HEK293 (cell line): ENCODE data around the gene DMKN.

Source experiments
- TCF7L2 ChIP-seq: IDR thresholded peaks from 2 replicates; pipeline ENCODE4 v1.6.1; 2011; ENCODE audit warnings: low read depth, mild to moderate bottlenecking, inconsistent platforms, low read length, moderate library complexity, borderline replicate concordance
- ZNF274 ChIP-seq, 2 experiments: fragments of 200-500 bp in 1 of 2; fragments of 450-650 bp in 1 of 2; sonication (Bioruptor generic) in 1 of 2; formaldehyde crosslinking in 1 of 2; IDR thresholded peaks; 2 replicates each; pipeline versions ENCODE4 v1.5.1 to v1.6.1; 2014 to 2016; ENCODE audit warnings: borderline replicate concordance in 1 of 2, inconsistent platforms in 1 of 2, low read length in 1 of 2, missing biosample characterization in 1 of 2, missing genetic modification characterization in 1 of 2
- ZNF596 ChIP-seq: fragments of 450-650 bp; IDR thresholded peaks from 2 replicates; pipeline ENCODE4 v1.5.0; 2018; ENCODE audit warnings: missing biosample characterization, mild to moderate bottlenecking, missing genetic modification characterization, moderate library complexity
- ZSCAN30 ChIP-seq: fragments of 450-650 bp; IDR thresholded peaks from 2 replicates; pipeline ENCODE4 v1.5.1; 2018; ENCODE audit warnings: missing biosample characterization, mild to moderate bottlenecking, missing genetic modification characterization, moderate library complexity
- TF ChIP-seq, protein P1 (sequence below): fragments of 450-650 bp; formaldehyde crosslinking; IDR thresholded peaks from 2 replicates; pipeline ENCODE4 v1.5.1; 2016; ENCODE audit warnings: missing biosample characterization, missing genetic modification characterization
- TF ChIP-seq, protein P2 (sequence below): fragments of 450-650 bp; formaldehyde crosslinking; IDR thresholded peaks from 2 replicates; pipeline ENCODE4 v1.5.1; 2016; ENCODE audit warnings: missing biosample characterization, missing genetic modification characterization, low read depth

DNA sequence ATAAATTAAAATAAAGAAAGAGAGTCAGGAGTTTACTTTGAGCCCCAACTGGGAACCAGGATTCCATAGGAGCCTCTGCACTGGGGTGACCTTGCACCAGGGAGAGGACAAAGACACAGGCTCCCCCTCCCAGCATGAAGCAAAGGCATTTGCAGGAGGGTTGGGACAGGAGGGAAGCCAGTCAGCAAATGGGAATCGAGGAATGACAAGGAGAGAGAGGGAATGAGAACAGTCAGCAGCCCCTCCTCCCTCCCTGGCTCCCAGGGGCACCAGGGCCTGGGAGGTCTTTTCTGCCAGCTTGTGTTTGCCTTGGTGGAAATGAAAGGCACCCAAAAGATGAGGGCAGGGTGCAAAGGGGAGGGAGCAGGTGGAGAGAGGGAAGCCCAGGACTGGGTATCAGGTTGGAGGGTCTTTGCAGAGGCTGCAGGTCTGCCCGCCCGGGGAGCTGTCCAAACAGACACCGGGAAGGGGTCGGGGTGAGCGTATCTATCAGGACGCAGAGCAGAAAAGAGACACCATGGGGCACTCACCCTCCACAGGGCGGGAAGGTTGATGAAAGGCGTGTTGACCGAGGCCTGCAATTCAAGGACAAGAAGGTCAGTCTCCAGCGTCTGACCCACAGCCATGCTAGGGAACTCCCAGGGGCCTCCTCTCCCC, 10.9 kb upstream of the DMKN start:
- TF ChIP-seq, protein P1, sequence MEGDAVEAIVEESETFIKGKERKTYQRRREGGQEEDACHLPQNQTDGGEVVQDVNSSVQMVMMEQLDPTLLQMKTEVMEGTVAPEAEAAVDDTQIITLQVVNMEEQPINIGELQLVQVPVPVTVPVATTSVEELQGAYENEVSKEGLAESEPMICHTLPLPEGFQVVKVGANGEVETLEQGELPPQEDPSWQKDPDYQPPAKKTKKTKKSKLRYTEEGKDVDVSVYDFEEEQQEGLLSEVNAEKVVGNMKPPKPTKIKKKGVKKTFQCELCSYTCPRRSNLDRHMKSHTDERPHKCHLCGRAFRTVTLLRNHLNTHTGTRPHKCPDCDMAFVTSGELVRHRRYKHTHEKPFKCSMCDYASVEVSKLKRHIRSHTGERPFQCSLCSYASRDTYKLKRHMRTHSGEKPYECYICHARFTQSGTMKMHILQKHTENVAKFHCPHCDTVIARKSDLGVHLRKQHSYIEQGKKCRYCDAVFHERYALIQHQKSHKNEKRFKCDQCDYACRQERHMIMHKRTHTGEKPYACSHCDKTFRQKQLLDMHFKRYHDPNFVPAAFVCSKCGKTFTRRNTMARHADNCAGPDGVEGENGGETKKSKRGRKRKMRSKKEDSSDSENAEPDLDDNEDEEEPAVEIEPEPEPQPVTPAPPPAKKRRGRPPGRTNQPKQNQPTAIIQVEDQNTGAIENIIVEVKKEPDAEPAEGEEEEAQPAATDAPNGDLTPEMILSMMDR (tag by site-specific recombination): no peak
- no peak for TF ChIP-seq TCF7L2
- TF ChIP-seq ZNF274 (IDR thresholded peaks at IDR 0.05; ENCODE audit: low read length): no peak
- TF ChIP-seq ZNF274 (tag by site-specific recombination; IDR thresholded peaks at IDR 0.05; ENCODE audit: borderline replicate concordance): no peak
- TF ChIP-seq ZSCAN30 (tag by site-specific recombination): no peak
- TF ChIP-seq ZNF596: no peak
- TF ChIP-seq, protein P2, sequence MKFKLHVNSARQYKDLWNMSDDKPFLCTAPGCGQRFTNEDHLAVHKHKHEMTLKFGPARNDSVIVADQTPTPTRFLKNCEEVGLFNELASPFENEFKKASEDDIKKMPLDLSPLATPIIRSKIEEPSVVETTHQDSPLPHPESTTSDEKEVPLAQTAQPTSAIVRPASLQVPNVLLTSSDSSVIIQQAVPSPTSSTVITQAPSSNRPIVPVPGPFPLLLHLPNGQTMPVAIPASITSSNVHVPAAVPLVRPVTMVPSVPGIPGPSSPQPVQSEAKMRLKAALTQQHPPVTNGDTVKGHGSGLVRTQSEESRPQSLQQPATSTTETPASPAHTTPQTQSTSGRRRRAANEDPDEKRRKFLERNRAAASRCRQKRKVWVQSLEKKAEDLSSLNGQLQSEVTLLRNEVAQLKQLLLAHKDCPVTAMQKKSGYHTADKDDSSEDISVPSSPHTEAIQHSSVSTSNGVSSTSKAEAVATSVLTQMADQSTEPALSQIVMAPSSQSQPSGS (tag by site-specific recombination): no peak
